ENCODE measurements around the gene ENKUR.

- TF ChIP-seq, protein P1, sequence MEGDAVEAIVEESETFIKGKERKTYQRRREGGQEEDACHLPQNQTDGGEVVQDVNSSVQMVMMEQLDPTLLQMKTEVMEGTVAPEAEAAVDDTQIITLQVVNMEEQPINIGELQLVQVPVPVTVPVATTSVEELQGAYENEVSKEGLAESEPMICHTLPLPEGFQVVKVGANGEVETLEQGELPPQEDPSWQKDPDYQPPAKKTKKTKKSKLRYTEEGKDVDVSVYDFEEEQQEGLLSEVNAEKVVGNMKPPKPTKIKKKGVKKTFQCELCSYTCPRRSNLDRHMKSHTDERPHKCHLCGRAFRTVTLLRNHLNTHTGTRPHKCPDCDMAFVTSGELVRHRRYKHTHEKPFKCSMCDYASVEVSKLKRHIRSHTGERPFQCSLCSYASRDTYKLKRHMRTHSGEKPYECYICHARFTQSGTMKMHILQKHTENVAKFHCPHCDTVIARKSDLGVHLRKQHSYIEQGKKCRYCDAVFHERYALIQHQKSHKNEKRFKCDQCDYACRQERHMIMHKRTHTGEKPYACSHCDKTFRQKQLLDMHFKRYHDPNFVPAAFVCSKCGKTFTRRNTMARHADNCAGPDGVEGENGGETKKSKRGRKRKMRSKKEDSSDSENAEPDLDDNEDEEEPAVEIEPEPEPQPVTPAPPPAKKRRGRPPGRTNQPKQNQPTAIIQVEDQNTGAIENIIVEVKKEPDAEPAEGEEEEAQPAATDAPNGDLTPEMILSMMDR (IDR thresholded peaks at IDR 0.05): no peak
- TF ChIP-seq POLR2A (IDR thresholded peaks at IDR 0.05): no peak
Observed at GRCh38 chr10:24971374-24971773, 44.6 kb downstream of the ENKUR start.
